ENCODE data around the gene TRIM7.
"Not testable (repeated sequence)": the region's sequence is repeated elsewhere in the genome, so short reads cannot be mapped to it uniquely, and the experiment has no call there.

TRIM7 gene

GRCh38 chr5:181156758-181157157 lies 48.2 kb downstream of the TRIM7 start:
- no peak for DNase-seq (ENCODE audit: low read depth in 1 of 2, low spot score in 1 of 2)

GRCh38 chr5:181153814-181154213 lies 51.2 kb downstream of the TRIM7 start:
- no peak for DNase-seq (ENCODE audit: low read depth in 1 of 2, low spot score in 1 of 2)

- DNase-seq (ENCODE audit: low read depth in 1 of 2, low spot score in 1 of 2), result no peak
These were observed 52.6 kb downstream of the TRIM7 start for GRCh38 chr5:181152406-181152805.

DNA sequence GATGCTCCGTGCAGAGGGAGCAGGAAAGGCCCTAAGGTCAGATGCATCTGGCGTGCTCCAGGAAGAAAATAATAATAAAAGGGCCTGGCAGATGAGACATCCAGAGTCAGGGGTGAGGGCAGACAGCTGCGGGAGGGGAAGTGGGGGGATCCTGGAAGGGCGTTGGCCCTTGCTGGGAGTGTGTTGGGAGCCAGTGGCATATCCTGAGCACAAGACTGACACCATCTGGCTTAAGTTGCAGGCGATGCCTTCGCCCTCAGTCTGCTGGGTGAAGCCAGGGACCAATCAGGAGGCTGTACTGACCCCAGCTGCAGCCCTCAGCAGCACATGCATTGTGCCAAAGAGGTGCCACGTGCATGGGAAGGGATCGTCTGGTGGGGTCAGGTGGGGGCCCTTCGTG lies 53.9 kb downstream of the TRIM7 start:
- DNase-seq (ENCODE audit: low read depth in 1 of 2, low spot score in 1 of 2), result no peak

DNA sequence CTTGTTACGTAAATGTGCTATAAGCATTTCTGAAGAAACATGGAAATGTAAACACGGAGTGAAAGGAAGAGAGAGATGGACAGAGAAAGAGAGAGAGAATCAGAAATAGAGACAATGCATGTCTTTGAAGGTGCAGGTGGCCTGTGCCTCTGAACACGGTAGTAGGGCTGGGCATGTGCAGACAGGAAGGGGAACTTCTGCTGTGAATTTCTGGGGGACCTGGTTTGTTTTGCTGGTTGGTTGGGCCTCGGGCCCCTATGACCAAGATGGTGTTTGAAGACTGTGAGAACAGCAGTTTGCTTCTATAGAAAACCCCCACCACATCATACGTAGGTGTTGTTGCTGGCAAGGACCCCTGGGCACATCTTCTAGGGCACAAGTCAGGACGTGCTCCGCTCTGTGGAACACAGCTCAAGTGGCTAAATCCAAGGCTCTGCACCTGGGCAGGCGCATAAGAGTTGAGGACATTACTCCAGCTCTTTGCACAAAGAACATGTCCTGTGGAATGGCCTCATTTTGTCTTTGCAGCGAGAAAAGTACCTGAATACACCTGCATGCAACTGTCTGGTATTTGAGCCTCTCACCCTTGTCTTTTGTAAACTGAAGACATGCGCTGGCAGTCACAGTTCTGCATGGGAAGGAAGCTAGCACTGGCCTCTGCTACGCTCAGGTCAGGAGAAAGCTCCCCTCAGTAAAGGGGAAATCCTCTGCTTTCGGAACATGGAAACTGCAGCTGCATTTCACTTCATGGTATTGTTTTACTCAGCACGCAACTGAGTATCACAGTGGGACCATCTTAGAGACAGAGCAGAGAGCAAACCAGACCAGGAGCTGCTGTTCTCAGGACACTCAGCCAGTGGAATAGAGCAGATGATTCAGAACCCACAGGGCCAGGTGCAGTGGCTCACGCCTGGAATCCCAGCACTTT lies 54.9 kb downstream of the TRIM7 start:
- DNase-seq (ENCODE audit: low read depth in 1 of 2, low spot score in 1 of 2), result no peak

- DNase-seq (ENCODE audit: low read depth in 1 of 2, low spot score in 1 of 2), result no peak
These were observed 55.6 kb downstream of the TRIM7 start for GRCh38 chr5:181149355-181149754.

DNA sequence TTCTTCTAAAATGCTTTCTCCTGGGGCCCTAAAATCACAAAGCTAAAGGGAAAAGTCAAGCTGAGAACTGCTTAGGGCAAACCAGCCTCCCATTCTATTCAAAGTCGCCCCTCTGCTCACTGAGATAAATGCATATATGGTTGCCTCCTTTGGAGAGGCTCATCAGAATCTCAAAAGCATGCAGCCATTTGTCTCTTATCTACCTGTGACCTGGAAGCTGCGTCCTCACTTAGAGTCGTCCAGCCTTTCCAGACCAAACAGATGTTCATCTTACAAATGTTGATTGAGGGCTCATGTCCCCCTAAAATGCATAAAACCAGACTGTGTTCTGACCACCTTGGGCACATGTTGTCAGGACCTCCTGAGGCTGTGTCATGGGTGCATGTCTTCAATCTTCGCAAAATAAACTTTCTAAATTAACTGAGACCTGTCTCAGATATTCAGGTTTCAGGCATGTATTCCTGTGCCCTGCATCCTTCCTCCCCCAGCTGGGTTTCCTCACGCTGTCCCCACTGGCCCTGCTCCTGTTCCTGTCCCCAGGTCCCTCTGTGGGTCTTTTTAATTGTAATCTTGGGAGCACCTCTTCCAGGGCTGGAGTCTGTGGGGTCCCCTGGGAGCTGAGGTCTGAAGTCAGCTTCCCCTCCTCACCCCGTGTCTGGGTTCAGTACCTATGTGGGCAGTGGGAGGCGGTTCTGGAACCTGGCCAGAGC lies 57.9 kb downstream of the TRIM7 start, which contains the start of gene OR2V2:
Gene OR2V2, plus strand, starts transcription at position 660 of the 710 bp plus-strand sequence. CDS start 7,357 bp downstream, outside the sequence.
- not testable (repeated sequence) for DNase-seq (ENCODE audit: low read depth in 1 of 2, low spot score in 1 of 2)

DNA sequence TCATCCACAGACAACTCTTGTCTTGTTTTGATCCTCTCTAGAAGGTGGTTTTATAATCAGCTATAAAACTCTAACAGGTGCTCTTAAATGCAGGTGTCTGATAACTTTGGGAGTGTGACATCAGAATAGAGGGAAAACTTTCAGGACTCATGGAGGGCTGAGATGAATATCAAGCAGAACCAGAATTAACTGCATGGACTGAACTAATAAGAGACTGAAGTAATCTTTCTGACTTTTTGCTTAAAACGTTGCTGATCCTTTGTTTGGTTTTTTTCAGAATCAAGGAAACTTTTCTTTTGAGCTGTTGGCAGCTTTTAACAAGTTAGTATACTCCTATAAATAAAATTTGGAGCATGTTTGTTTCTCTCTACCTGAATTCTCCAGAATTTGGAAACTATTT lies 59.9 kb downstream of the TRIM7 start:
- DNase-seq (ENCODE audit: low read depth in 1 of 2, low spot score in 1 of 2), result no peak

Data from activated CD4-positive, alpha-beta T cell treated with anti-CD3 and anti-CD28 coated beads, Interleukin-2, amount 50 U/mL, for 24 hours (primary cell).